Kidney (tissue), 14 donors: ENCODE measurements around the gene RMI2. TPM values are rescaled to one million over a fixed set of nuclear protein-coding genes. Genes with fewer than 3 reads are reported as not detected.

Source experiments
- DNase-seq, 5 donors: peaks; one replicate each; pipeline ENCODE4 v3.0.0-alpha.2; 2013 to 2020
- FAIRE-seq: peaks from 2 replicates; lab custom pipeline; 2012; peaks lifted over from hg19 to GRCh38; lab: Jason Lieb, UNC
- H3K27ac ChIP-seq, 2 donors: one replicate each; pipeline ENCODE4 v1.7.0; 2013; ENCODE audit warnings: low read depth in 2 of 2, low read length in 2 of 2, inconsistent platforms in 1 of 2
- H3K27me3 ChIP-seq: one replicate; pipeline ENCODE4 v1.7.1; 2013; ENCODE audit warnings: low read length, inconsistent platforms; ENCODE audit not compliant: control insufficient read depth, insufficient read depth
- H3K36me3 ChIP-seq, 3 donors: one replicate each; pipeline versions ENCODE4 v1.7.0 to v1.7.1; 2013; ENCODE audit warnings: low read length in 3 of 3, control low read depth in 1 of 3, inconsistent platforms in 1 of 3; ENCODE audit not compliant: insufficient read depth in 3 of 3, control insufficient read depth in 2 of 3
- H3K4me1 ChIP-seq, 3 donors: one replicate each; pipeline versions ENCODE4 v1.7.0 to v1.7.1; 2013; ENCODE audit warnings: low read length in 3 of 3, inconsistent platforms in 1 of 3, low read depth in 1 of 3; ENCODE audit not compliant: control insufficient read depth in 2 of 3, insufficient read depth in 2 of 3
- H3K4me3 ChIP-seq, 3 donors: one replicate each; pipeline versions ENCODE4 v1.7.0 to v1.8.1; 2013; ENCODE audit warnings: low read length in 3 of 3, control low read depth in 1 of 3, inconsistent platforms in 1 of 3
- H3K9ac ChIP-seq, 3 donors: one replicate each; pipeline versions ENCODE4 v1.7.0 to v1.7.1; 2013; ENCODE audit warnings: low read length in 3 of 3, control low read depth in 1 of 3, inconsistent platforms in 1 of 3
- H3K9me3 ChIP-seq, 3 donors: one replicate each; pipeline versions ENCODE4 v1.7.0 to v1.7.1; 2013; ENCODE audit warnings: low read length in 3 of 3, control low read depth in 1 of 3, inconsistent platforms in 1 of 3; ENCODE audit not compliant: control insufficient read depth in 2 of 3, insufficient read depth in 1 of 3
- intact Hi-C: fragments of 100-400 bp; cut with DNase I; formaldehyde crosslinking; loops from one replicate; pipeline ENCODE4 v1.11.1; 2022
- polyA plus RNA-seq: library from polyadenylated mRNA; stranded (reverse); fragments of 350-450 nt; fragmentation: Illumina TruSeq; extraction: RNeasy Lipid Tissue Mini Kit (QIAGEN cat#74804); gene quantifications from one replicate; pipeline ENCODE4 v1.2.3, GENCODE V29; 2014; ENCODE audit warnings: low read depth, low replicate concordance; ENCODE audit not compliant: insufficient read depth
- total RNA-seq: library from RNA; stranded (reverse); fragmentation: NEBNext Ultra II Directional; extraction: Animal tissue kit (Norgen Biotek cat#: 25700); gene quantifications from one replicate; pipeline ENCODE4 v1.2.1, GENCODE V29; 2021
- TF ChIP-seq, protein P1 (sequence below): IDR thresholded peaks from 3 replicates; pipeline ENCODE4 v1.5.1; 2012; ENCODE audit warnings: mild to moderate bottlenecking, moderate library complexity, borderline replicate concordance; ENCODE audit not compliant: insufficient read depth; ENCODE audit errors: extremely low read depth
- donor health status: control.
- donor health status: control.
- donor health status: control.
- donor health status: control.
- donor health status: control.
- donor health status: DM: yes; HTN: yes; CAD: no.
- donor health status: Normal renal cell carcinoma (clear cell type).

The RMI2 gene
- total and polyA plus RNA-seq, 2 donors from 2014 or later = 4.6 to 5.2 TPM

DNA sequence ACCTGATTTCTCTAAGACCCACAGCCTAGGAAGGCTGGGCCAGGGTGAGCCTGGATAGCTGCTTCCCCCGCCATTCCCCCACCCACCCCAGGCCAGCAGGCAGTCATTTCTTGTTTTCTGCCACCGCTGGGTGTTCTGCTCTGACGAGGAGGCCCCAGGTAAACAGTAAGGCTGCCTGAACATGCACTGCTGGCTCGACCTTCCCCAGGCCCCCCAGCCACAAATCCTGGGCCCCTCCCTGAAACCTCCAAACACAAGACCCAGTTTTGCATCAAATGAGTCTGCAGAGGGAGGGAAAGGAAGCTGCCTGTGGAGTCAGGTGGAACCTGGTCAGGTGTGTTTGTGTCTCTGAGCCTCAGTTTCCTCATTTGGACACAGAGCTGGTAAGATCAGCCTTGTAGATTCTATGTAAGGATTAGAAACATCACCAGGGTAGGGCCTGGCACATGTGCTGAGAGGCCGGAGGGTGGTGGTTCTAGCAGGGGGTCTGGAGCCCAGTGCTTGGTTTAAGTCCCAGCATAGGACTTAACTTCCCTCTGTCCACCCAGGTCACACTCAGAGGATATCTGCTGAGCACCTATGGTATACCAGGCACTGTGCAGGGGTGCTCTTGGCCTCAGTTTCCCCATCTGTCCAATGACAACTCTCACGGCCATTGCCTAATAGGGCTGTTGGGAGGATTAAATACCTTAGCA is 45.2 kb upstream of the RMI2 start:
- Histone ChIP-seq H3K9me3 (peaks cover 0 to 2% (median 0%) of the 10 kb centered on the region in 3 donors), H3K9ac (peak overlapping the region in 1 of 3 donors; percentile 46), H3K27ac (no peak overlapping the region), H3K4me1 (peaks cover 3 to 17% (median 4%) of the 10 kb centered on the region in 3 donors), H3K27me3 (no peaks in the 10 kb centered on the region), H3K4me3 (no peak overlapping the region), H3K36me3 (no peaks in the 10 kb centered on the region)
- TF ChIP-seq, protein P1, sequence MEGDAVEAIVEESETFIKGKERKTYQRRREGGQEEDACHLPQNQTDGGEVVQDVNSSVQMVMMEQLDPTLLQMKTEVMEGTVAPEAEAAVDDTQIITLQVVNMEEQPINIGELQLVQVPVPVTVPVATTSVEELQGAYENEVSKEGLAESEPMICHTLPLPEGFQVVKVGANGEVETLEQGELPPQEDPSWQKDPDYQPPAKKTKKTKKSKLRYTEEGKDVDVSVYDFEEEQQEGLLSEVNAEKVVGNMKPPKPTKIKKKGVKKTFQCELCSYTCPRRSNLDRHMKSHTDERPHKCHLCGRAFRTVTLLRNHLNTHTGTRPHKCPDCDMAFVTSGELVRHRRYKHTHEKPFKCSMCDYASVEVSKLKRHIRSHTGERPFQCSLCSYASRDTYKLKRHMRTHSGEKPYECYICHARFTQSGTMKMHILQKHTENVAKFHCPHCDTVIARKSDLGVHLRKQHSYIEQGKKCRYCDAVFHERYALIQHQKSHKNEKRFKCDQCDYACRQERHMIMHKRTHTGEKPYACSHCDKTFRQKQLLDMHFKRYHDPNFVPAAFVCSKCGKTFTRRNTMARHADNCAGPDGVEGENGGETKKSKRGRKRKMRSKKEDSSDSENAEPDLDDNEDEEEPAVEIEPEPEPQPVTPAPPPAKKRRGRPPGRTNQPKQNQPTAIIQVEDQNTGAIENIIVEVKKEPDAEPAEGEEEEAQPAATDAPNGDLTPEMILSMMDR = no peak
- FAIRE-seq = no peak
- intact Hi-C loops = no loop called here
- peak in 2 of 5 donors; percentile 27 to 34 for DNase-seq

DNA sequence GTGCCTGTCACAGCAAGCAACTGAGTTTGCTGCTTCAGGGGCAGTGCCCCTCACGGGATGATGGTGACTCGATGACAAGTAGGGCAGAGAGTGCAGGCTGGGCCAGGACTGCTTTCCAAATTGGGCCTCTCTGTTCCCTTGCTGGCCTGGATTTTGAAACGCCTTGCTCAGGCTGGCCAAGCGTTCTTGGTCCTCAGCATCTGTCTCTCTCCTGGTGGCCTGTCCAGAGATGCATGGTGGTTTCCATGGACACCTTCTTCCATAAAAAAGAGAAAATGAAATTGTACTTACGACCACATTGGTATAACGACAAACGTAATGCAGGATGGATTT is 44.7 kb upstream of the RMI2 start:
- no peaks in the 10 kb centered on the region for H3K36me3 ChIP-seq
- FAIRE-seq (no peak), DNase-seq (peak in 1 of 5 donors; percentile 21)
- H3K27me3 ChIP-seq = no peaks in the 10 kb centered on the region
- intact Hi-C loops = no loop called here
- H3K4me3 ChIP-seq = no peak overlapping the region
- H3K9me3 ChIP-seq = peaks cover 0 to 2% (median 0%) of the 10 kb centered on the region in 3 donors
- peak overlapping the region in 1 of 3 donors; percentile 46 for H3K9ac ChIP-seq
- TF ChIP-seq, protein P1 = no peak
- H3K27ac ChIP-seq = no peak overlapping the region
- H3K4me1 ChIP-seq = peaks cover 3 to 17% (median 4%) of the 10 kb centered on the region in 3 donors

DNA sequence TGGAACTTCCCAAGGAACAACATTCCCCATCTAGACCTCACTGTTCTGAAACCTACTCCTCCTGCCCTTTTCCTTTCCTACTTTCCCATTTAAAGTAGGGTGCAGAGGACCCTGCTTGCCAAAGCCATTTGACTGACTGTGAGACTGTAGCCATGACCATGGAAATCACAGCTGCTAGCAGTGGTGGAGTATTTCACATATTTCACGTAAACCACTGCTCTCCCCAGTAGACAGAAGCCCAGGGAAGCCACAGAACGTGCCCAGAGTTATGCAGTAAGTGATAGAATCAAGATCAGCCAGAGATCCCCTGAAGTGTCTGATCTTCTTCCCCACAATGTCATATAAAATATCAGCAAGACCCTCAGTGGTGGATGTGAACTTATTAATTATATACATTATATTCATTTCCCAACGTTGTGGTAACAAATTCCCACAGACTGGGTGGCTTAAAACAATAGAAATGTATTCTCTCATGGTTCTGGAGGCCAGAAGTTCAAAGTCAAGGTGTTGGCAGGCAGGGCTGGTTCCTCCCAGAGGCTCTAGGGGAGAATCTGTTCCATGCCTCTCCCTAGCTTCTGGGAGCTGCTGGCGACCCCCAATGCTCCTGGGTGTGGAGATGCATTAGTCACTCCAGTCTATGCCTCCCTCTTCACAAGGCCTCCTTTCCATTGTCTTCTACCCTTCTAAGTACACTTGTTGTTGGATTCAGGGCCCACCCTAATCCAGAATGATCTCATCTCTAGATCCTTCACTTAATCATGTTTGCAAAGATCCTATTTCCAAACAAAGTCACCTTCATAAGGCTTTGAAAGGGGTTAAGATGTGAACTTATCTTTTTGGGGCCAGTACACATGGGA is 43.4 kb upstream of the RMI2 start:
- TF ChIP-seq, protein P1 = no peak
- intact Hi-C loops = no loop called here
- H3K9me3 ChIP-seq = peaks cover 0 to 2% (median 0%) of the 10 kb centered on the region in 3 donors
- peak in 1 of 5 donors; percentile 19 for DNase-seq
- H3K27me3 ChIP-seq = no peaks in the 10 kb centered on the region
- no peak for FAIRE-seq
- H3K9ac ChIP-seq = no peak overlapping the region
- H3K36me3 ChIP-seq = no peaks in the 10 kb centered on the region
- peak overlapping the region; percentile 34 to 53 for H3K27ac ChIP-seq
- no peak overlapping the region for H3K4me3 ChIP-seq
- peaks cover 3 to 10% (median 4%) of the 10 kb centered on the region in 3 donors for H3K4me1 ChIP-seq
